T-helper 1 cell treated with Interleukin-12 subunit alpha and Interleukin-12 subunit beta and Interleukin-4 antibody, amounts not matched to agents 30 ng/mL and 1 ng/mL, for 36 hours (primary cell): ENCODE measurements around the gene NINJ1. TPM values are rescaled to one million over a fixed set of nuclear protein-coding genes. Genes with fewer than 3 reads are reported as not detected.

Experiments
- intact Hi-C: fragments of 100-400 bp; cut with micrococcal nuclease; formaldehyde crosslinking; loops from one replicate; pipeline ENCODE4 v1.15.1; 2024
- total RNA-seq: library from RNA; stranded (reverse); gene quantifications from 2 replicates; pipeline ENCODE4 v1.2.3, GENCODE V29; 2022

Gene NINJ1
- total RNA-seq, 1 donor from 2014 or later = 89.9 TPM

- intact Hi-C loops = loop anchor here (1.0 to 10.0 kb wide), 13 partner anchors 11 to 1983 kb away; partner anchors contain the start of genes BICD2, FAM120A, FAM120AOS and ZNF484
Observed at GRCh38 chr9:93134740-93135444, 841 bp upstream of the NINJ1 start.

DNA sequence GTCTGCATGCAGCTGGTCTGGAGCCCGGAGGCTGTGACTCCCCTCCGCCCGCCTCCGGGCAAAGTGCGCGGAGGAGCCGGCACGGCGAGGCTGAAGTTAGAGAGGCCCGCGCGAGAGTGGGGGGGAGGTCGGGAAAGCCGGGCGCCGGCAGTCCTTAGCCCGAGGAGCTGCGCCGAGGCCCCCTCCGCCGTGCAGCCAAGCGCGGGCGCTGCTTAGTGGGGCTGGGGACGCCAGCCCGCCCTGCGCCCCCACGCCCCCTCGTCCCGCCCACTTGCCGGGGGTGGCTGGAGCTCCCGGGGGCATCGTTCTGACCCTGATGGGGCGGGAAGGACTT, 403 bp downstream of the NINJ1 start:
- intact Hi-C loops = loop anchor here (1.0 to 10.0 kb wide), 13 partner anchors 13 to 1981 kb away; partner anchors contain the start of genes BICD2, FAM120A, FAM120AOS and ZNF484

DNA sequence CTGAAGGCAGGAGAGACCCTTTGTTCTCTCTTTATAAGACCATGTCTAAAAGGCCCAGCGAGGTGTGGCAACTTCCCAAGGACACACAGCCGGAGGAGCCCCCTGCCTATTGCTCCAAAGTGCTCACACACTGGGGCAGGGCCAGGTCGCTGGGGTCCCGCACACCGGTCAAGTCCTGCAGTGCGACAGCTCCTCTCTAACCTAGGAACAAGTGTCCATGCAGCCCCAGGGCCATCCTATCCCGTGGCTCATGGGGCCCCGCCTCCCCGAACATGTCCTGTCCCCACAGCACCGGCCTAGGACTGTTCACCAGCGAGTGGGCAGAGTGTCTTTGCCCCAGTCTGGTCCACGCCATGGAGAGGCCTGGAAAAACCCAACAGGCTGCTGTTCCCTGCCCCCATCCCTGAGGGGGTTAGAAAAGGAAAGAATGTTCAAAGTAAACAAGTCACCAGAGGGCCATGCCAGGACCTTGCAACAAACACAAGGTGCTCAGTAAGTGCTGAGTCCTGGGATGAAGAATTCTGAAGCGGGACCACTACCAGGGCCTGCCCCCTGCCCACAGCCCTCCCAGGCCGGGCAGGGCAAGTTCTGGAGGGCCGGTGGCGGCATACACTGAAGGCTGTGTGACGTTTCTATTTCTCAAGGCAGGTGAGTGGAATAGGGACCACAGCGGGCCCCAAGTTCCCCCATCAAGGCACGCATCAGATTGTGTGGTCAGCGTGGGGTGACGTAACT, 938 bp downstream of the NINJ1 start:
- intact Hi-C loops = loop anchor here (5.0 to 10.0 kb wide), 4 partner anchors 258 to 1981 kb away; partner anchors contain the start of genes BICD2, FAM120A, FAM120AOS and ZNF484

DNA sequence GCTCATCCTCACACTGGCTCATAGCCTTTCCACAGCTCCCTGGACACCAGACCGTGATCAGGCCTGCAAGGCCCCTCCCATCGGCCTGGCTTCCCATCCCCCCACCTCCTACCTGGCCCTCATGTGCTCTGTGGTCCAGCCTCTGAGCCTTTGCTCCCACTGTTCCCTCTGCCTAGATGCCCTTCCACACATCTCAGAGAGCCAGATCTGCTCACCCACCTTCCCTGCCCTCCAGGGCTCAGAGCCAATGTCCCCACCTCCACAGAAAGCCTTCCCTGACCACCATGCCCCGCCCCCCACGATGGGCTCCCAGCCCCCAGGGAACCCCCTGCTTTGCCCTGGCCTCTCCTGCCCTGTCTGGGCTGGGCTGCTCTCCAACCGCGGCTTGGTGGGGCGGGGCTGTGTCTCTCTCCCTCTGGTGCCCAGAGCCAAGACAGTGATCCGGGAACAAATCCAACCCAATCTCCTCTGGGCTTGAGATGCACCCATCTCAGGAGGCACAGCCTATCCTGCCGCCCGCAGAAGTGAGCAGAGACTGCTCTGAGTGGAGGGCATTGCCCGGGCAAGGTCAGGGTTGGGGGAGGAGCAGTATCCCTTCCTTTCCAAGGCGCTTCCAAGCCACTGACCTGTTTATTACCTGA, 1.6 kb downstream of the NINJ1 start:
- intact Hi-C loops = loop anchor here (5.0 to 10.0 kb wide), 4 partner anchors 258 to 1980 kb away; partner anchors contain the start of genes BICD2, FAM120A, FAM120AOS and ZNF484

DNA sequence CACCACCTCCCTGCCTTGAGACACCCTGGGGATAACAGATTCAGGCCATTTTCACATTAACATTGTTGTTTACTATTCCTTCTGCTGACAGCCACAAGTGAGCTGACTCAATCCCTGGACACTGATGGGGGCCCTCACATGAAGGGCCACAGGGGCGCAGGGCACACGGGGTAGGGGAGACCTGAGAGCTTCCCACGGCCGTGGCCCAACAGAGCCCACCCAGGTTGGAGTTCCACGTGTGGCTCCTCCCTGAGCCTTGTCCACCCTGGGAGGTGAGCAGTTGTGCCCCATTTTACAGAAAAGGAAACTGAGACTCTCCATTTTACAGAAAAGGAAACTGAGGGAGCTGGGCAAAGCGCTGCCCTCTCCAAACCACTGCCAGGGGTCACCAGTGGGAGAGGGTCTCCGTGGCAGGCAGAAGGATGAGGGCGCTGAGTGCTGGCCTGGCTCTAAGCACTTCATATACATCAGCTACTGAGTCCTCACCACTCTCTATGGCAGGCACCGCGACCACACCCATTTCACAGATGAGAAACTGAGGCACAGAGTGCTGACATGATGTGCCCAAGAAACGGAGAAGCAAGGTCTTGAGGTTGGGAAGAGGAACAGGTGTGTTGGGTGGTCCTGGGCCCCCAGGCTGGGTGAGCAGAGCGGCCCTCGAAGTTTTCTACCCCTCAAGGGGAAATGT, 2.3 kb downstream of the NINJ1 start:
- intact Hi-C loops = loop anchor here (5.0 to 10.0 kb wide), 4 partner anchors 257 to 1979 kb away; partner anchors contain the start of genes BICD2, FAM120A, FAM120AOS and ZNF484

DNA sequence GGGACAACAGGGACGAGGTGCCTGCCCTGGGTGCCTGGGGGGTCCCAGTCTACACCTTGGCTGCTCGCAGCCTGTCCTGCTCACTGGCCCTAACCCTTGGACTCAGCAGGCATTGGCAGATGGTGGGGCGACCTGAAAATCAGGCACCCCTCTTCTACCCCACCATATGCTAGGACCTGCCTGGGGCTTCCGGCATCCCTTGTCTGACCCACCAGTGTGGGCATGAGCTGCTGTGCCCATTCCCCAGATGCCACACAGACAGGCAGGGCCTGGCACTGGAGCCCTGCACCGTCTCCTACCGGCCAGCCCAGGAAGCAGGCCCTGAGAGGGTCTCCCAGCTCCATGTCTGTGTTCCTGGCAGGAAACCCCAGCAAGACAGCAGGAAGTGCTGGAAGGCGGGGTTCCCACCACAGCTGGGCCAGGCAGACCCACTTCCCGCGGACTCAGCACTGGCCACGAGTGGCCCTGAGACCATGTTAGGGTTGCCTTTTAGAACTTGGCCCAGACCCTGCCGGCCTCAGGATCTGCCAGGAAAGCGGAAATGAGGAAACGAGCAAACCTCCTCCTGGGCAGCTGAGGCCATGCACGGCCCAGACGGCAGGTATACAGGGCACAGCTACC, 3.1 kb downstream of the NINJ1 start:
- intact Hi-C loops = loop anchor here (5.0 to 10.0 kb wide), 4 partner anchors 256 to 1979 kb away; partner anchors contain the start of genes BICD2, FAM120A, FAM120AOS and ZNF484

DNA sequence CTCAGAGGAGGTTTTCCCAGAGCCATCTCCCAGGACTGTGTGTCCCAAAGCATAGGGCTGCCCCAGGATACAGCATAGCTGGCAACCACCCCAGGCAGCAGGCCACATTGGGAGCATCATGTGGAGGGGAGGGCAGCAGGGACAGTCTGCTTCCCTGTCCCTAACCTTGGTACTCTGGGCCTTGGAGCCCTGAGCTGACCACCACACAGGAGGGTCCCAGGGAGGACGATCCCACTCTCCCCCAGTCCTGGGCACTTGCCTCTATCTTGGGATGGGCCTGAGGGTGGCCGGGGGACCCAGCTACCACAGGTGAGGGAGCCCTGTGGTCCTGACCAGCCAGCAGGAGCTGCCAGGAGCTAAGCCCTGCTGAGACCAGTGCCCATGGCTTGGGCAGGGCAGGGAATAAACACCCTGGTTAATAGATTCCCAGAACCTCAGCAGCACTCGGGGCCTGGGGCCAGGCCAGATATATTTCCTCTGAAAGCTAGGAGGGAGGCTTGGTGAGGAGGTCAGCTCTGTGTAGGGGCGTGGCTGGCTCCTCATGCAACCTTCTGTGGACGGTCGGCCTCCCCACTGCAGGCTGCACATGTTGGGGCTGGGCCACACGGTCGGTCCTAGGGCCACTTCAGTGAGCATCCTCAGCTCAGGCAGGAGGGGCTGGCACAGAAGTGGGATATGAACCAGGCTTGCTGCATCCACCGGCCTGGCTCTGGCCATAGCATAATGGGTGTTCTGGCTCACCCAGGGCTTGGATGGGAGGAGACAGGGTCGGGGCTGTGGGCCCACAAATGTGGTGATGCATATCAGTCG, 4.2 kb downstream of the NINJ1 start:
- intact Hi-C loops = loop anchor here (5.0 to 10.0 kb wide), 4 partner anchors 255 to 1978 kb away; partner anchors contain the start of genes BICD2, FAM120A, FAM120AOS and ZNF484

DNA sequence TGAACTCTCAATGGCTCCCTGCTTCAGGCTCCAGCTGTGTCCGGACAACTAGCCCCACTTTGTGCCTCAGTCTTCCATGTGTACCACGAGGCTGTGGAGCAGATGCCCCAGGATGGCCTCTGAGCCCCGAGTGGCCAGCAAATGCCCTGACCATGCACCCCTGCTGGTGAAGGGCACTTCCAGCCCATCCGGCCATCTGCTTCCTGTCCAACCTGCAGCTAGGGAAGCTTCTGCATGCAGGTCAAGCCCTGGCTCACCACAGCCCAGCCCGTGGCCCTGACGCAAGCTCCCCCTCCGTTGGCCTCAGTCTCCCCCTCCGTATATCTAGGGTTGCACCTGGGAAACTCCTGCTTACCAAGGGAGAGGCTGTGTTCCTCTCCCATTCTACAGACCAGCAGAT, 4.8 kb downstream of the NINJ1 start:
- intact Hi-C loops = no loop called here

DNA sequence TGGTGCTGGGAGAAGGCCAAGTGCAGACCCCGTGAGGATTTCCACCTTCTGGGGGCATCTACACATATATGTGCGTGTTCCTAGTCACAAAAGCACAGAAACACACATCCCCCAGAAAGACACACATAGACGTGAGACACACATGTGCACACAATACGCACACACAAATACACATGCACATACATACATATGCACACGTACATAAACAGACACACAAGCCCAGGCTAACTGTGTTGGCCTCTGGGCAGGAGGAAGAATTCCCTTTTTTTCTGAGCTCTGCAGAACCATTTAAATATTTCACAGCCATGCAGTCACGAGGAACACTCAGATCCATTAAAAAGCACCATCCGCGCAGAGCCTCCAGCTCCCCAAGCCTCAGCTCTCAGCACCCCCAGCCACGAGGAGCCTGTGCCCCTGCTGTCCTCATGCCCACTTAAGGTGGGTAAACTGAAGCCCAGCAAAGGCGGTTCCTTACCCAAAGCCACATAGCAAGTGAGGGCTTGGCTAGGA, 5.3 kb downstream of the NINJ1 start:
- intact Hi-C loops = no loop called here

DNA sequence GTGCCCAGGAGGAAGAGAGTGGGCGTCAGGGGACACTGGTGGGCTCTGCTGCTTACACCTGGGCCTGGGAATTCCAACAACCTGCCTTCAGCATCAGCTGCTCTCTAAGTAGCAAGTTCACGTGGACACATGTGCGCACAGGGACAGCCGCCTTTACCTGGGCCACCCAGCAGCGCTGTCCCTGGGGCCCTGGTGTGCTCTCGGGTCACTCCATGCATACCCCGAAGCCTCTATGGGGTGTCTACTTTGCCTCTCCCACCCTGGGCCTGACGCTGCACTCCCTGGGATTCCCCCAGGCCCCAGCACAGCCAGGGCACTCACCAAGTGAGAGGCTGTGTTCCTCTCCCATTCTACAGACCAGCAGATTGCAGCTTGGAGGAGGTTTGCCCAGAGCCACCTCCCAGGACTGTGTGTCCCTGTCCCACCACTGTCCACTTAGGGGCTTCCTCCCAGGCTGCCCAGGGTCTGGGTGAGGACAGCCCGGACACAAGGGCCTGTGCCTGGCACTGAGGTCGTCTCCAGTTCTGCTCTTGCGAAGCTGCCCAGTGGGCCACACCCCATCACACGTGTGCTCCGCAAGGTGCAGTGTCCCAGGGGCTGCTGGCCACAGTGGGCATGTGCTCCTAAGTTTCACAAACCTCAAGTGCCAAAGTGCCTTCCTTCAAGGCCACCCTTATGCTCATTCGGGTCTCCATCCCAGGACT, 5.9 kb downstream of the NINJ1 start:
- intact Hi-C loops = no loop called here

DNA sequence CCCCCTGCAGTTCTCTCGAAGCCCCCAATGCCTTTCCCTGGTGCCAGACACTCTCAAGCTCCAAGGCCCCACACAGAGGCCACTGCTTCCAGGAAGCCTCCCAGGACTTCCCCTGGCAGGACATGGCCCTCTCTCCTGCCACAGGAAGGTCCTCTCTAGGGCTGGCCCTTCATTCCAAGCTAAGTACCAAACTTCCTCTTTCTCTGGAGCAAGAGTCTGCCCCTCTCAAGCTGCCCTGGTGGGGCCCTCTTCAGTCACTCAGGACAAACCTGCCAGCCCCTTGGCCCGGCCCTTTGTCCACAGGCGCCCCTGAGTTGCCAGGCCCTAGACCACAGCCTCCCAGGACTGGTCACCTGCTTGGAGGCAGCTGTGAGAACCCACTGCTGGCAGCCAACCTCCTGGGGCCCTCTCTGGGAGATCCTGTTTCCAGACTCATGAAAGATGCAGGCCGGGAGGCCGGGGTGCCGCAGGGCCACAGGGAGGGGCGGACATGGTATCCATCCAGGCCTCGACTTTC, 6.6 kb downstream of the NINJ1 start:
- intact Hi-C loops = no loop called here

GRCh38 chr9:93126825-93127368, 7.2 kb downstream of the NINJ1 start:
- intact Hi-C loops = no loop called here

DNA sequence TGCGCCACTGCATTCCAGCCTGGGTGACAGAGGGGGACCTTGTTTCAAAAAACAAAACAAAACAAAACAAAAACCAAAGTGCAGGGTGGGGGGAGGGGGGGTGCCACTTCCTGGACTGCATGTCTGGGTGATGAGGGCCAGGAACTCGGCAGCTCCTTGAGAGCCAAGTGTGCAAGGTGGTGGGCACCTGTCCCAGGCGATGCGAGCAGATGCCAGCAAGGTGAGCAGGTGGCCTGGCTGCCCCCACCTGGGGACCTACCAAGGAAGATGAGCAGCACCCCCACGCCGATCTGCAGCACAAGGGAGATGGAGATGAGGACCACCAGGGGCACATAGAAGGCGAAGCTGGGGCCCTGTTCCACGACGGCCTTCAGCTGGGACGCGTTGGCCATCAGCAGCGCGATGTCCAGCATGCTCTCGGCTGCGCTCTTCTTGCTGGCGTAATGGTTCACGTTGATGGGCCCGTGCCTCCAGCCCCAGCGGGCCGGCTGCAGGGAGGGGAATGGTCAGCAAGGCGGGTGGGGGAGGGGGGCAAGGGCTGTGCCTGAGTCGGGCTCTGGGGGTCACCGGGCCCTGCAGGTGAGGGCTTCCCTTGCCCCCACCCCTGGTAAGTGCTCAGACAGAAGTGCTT, 7.8 kb downstream of the NINJ1 start:
- intact Hi-C loops = no loop called here

DNA sequence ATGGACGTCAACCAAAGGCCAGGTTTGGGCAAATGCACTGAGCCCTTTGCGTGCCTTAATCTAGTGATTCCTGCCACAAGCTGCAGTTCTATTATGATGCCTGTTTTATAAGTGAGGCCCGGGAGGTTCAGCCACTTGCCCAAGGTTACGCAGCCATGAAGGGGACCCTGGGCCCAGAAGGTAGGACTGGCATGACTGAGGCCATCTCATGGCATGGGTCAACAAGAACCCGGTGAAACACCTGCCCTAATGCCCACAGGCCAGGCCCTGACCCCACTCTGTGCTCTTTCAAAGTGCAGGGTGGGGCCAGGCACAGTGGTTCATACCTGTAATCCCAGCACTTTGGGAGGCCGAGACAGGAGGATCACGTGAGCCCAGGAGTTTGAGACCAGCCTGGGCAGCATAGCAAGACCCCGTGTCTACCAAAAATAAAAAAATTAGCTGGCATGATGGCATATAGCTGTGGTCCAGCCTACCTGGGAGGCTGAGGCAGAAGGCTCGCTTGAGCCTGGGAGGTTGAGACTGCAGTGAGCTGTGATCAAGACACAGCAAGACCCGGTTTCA, 8.6 kb downstream of the NINJ1 start:
- intact Hi-C loops = no loop called here

DNA sequence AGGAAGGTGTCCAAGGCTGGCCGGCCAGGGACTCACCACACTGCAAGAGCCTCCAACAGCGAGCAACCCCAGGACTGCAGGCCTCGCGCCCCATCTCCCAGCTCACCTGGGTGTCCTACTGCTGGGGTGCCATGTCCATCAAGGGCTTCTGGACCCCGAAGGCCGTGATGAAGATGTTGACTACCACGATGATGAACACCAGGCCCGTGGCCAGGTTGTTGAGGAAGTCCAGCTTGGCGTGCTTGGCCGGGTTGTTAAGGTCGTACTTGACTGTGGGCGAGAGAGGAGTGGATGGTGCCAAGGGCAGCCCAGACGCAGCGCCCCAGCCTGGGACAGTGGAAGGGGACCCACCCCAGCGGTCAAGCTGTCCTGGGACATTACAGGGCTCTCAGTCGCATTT, 9.3 kb downstream of the NINJ1 start:
- intact Hi-C loops = no loop called here

DNA sequence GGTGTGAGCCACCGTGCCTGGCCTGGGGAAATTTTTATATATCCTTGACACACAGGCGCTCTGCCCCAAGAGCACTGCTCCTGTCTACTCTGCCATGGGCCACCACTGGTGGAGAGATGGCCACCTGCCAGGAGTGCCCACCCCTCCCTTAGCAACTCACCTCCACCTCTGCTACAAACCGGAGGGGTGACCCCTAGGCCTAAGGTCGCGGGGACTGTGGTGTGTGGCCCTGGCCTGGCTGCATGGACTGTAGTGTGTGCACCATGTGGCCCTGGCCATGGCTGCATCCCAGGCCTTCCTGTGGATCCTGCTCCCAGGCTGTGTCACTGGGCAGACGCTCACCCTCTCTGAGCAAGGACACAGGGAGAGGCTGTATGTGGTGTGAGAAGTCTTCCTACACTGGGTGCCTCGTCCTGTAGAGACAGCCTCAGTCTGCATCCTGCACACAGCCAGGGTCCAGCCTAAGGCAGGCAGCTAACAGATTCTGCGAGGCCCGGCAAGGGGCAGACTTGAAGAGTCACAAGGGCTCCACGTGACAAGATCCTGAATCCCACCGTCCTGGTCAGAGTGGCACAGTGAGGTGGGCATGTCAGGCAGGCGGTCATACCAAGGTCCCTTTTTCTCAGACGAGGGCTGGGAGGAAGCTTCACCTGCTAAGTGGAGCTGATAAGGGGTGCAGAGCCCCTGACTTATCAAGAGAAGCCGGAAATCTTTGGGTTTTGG, 10.3 kb downstream of the NINJ1 start:
- intact Hi-C loops = no loop called here

DNA sequence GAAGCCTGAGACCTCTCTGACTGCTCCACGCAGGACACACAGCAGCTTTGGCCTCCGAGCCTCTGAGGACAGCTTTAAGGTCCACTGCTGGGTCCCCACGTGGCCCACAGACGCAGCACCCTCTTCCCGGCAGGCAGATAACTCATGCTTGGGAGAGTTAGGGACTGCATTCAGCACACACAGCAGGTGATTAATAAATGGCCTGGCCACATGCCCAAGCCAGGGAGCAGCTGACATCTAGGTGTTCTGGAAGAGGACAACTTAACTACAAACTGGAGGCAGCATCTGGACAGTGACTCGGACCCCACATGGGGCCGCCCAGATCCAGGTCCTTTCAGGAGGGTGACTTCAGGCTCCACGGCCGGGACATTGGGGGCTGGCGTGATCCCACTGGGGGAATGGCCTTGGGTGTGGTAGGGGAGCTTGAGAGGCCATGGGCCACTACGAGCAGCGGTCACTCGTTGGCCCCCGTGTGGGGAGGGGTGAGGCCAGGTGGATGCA, 11.3 kb downstream of the NINJ1 start:
- intact Hi-C loops = no loop called here
